Common myeloid progenitor, CD34-positive (primary cell): ENCODE data around the gene SETMAR. TPM values are rescaled to one million over a fixed set of nuclear protein-coding genes. Genes with fewer than 3 reads are reported as not detected.
A peak's percentile ranks its signal among the peaks of the same experiment; 100 is the strongest.

ENCODE experiments used
- CTCF ChIA-PET: fragments of 350-600 bp; sonication (Branson Sonifier 250); formaldehyde crosslinking; loops from one replicate; lab custom pipeline; 2021; ENCODE audit warnings: antibody characterized with exemption; lab: Charles Lee
- POLR2A ChIA-PET: fragments of 350-600 bp; sonication (Branson Sonifier 250); formaldehyde crosslinking; loops from one replicate; lab custom pipeline; 2021; ENCODE audit warnings: antibody characterized with exemption; lab: Charles Lee
- DNase-seq, 3 donors: peaks; one replicate each; pipeline versions ENCODE4 v3.0.0 to v3.0.0-alpha.2; 2013
- H3K27ac ChIP-seq, 2 experiments: 1 replicate in 1 of 2; 2 replicates in 1 of 2; pipeline ENCODE4 v1.7.0; 2013; ENCODE audit warnings: inconsistent platforms in 2 of 2, low read length in 2 of 2, mild to moderate bottlenecking in 2 of 2, low read depth in 1 of 2, moderate library complexity in 1 of 2; ENCODE audit not compliant: severe bottlenecking in 2 of 2, insufficient read depth in 1 of 2, poor library complexity in 1 of 2
- H3K27me3 ChIP-seq, 5 experiments: replicated peaks in 2 of 5; 1 replicate in 3 of 5; 2 replicates in 2 of 5; pipeline versions ENCODE4 v1.6.1 to v1.7.0; 2013; ENCODE audit warnings: low read length in 4 of 5, mild to moderate bottlenecking in 2 of 5, moderate library complexity in 2 of 5, inconsistent platforms in 1 of 5; ENCODE audit not compliant: insufficient read depth in 5 of 5, control insufficient read depth in 4 of 5
- H3K36me3 ChIP-seq, 4 experiments: 1 replicate in 2 of 4; 2 replicates in 2 of 4; pipeline versions ENCODE4 v1.6.1 to v1.7.0; 2013; ENCODE audit warnings: low read length in 3 of 4, control low read depth in 1 of 4, mild to moderate bottlenecking in 1 of 4; ENCODE audit not compliant: control insufficient read depth in 4 of 4, insufficient read depth in 4 of 4
- H3K4me1 ChIP-seq, 4 experiments: 1 replicate in 3 of 4; 2 replicates in 1 of 4; pipeline versions ENCODE4 v1.6.1 to v1.7.1; 2013; ENCODE audit warnings: low read length in 3 of 4, mild to moderate bottlenecking in 3 of 4, control low read depth in 1 of 4, inconsistent platforms in 1 of 4, moderate library complexity in 1 of 4; ENCODE audit not compliant: control insufficient read depth in 4 of 4, insufficient read depth in 4 of 4; ENCODE audit errors: control extremely low read depth in 1 of 4
- H3K4me3 ChIP-seq, 7 experiments: 1 replicate in 4 of 7; 2 replicates in 3 of 7; pipeline versions ENCODE4 v1.5.1 to v1.7.0; 2013; ENCODE audit warnings: mild to moderate bottlenecking in 7 of 7, low read length in 6 of 7, moderate library complexity in 6 of 7, inconsistent platforms in 2 of 7, low read depth in 2 of 7, control low read depth in 1 of 7; ENCODE audit not compliant: insufficient read depth in 4 of 7, control insufficient read depth in 1 of 7; ENCODE audit errors: extremely low read depth in 1 of 7
- H3K9me3 ChIP-seq, 5 experiments: 1 replicate in 4 of 5; 2 replicates in 1 of 5; pipeline versions ENCODE4 v1.6.1 to v1.7.1; 2013; ENCODE audit warnings: low read length in 4 of 5, mild to moderate bottlenecking in 2 of 5, inconsistent platforms in 1 of 5, low read depth in 1 of 5, moderate library complexity in 1 of 5; ENCODE audit not compliant: control insufficient read depth in 4 of 5, insufficient read depth in 2 of 5; ENCODE audit errors: control extremely low read depth in 1 of 5
- WGBS: methylation state at CpG from one replicate; pipeline ENCODE4 v1.1.5; 2013; ENCODE audit not compliant: insufficient coverage; 5-methylcytosine and 5-hydroxymethylcytosine counted together
- polyA plus RNA-seq: library from polyadenylated mRNA; unstranded; fragments of 120-200 nt; gene quantifications from one replicate; pipeline ENCODE4 v1.2.1, GENCODE V29; 2013

The SETMAR gene
- 28.1 TPM for polyA plus RNA-seq

- POLR2A ChIA-PET, result interaction anchor here (0.5 kb wide), 1 partner anchor 317 kb away, joined by 3 read pairs; no protein-coding TSS in a partner anchor
- DNase-seq, result peak; percentile 86 to 90 (median 87)
- Histone ChIP-seq H3K4me3 (peak within 1 kb of the TSS; percentile 78 to 92 (median 89)), H3K36me3 (peaks cover 1 to 17% (median 8%) of the 10 kb centered on the region in 4 experiments), H3K27ac (peak within 1 kb of the TSS; percentile 91 to 93), H3K9me3 (no peaks in the 10 kb centered on the region), H3K27me3 (no peaks in the 10 kb centered on the region), H3K4me1 (peaks cover 0 to 27% (median 15%) of the 10 kb centered on the region in 4 experiments)
- CTCF ChIA-PET, result no interaction called here
- WGBS, result under 1% methylated on average over 57 of the region's 62 CpGs
Measured at GRCh38 chr3:4303187-4304123, at the start of gene SETMAR. Gene SETMAR (plus strand): TSS chr3:4303369. CDS start chr3:4303371, 2 bp downstream.

GRCh38 chr3:4261406-4261805 is 41.8 kb upstream of the SETMAR start:
- no peak overlapping the region for H3K27ac ChIP-seq
- POLR2A ChIA-PET, result no interaction called here
- no peaks in the 10 kb centered on the region for H3K27me3 ChIP-seq
- peaks cover 0 to 2% (median 0%) of the 10 kb centered on the region in 5 experiments for H3K9me3 ChIP-seq
- H3K4me1 ChIP-seq, result no peaks in the 10 kb centered on the region
- no peak overlapping the region for H3K4me3 ChIP-seq
- CTCF ChIA-PET, result no interaction called here
- DNase-seq, result no peak
- H3K36me3 ChIP-seq, result no peaks in the 10 kb centered on the region
- WGBS, result 94% methylated on average over 6 of the region's 6 CpGs

- no peaks in the 10 kb centered on the region for H3K27me3 ChIP-seq
- ChIA-PET POLR2A (no interaction called here), CTCF (no interaction called here)
- WGBS, result 96% methylated on average over 5 of the region's 6 CpGs
- H3K9me3 ChIP-seq, result peaks cover 0 to 2% (median 0%) of the 10 kb centered on the region in 5 experiments
- DNase-seq, result no peak
- H3K4me3 ChIP-seq, result no peak overlapping the region
- peaks cover 0 to 6% (median 0%) of the 10 kb centered on the region in 4 experiments for H3K4me1 ChIP-seq
- H3K36me3 ChIP-seq, result no peaks in the 10 kb centered on the region
- H3K27ac ChIP-seq, result no peak overlapping the region
Measured at GRCh38 chr3:4264040-4264439, 39.1 kb upstream of the SETMAR start.

DNA sequence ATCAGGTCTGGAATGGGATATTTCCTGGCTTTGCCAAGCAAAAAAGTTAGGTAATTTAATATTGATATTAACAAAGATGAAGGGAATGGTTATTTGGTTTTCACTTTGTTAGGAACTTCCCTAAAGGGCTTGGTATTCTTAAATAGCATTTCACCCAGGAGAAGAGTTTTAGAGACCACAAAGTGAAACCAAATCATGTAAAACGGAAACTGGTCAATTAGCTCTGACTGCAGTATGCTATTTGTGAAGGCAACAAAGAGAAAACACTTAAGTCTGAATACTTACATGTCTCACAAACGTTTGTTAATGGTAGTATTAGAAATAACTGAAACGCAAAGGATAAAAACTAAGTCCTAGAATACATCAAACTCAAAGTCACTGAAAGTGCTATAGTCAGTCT is 32.4 kb upstream of the SETMAR start:
- POLR2A ChIA-PET, result no interaction called here
- Histone ChIP-seq H3K36me3 (no peaks in the 10 kb centered on the region), H3K4me1 (peaks cover 15 to 24% (median 19%) of the 10 kb centered on the region in 4 experiments), H3K4me3 (peak overlapping the region in 6 of 7 experiments; percentile 6 to 63 (median 28)), H3K27me3 (no peaks in the 10 kb centered on the region), H3K9me3 (no peaks in the 10 kb centered on the region), H3K27ac (peak overlapping the region; percentile 3 to 62)
- CTCF ChIA-PET, result interaction anchor here (0.6 to 4.5 kb wide), 4 partner anchors 10 to 1074 kb away, joined by 3 to 39 read pairs (median 8); no protein-coding TSS in a partner anchor
- peak; percentile 61 to 89 (median 86) for DNase-seq
- 0% methylated on average over 1 of the region's 3 CpGs for WGBS

DNA sequence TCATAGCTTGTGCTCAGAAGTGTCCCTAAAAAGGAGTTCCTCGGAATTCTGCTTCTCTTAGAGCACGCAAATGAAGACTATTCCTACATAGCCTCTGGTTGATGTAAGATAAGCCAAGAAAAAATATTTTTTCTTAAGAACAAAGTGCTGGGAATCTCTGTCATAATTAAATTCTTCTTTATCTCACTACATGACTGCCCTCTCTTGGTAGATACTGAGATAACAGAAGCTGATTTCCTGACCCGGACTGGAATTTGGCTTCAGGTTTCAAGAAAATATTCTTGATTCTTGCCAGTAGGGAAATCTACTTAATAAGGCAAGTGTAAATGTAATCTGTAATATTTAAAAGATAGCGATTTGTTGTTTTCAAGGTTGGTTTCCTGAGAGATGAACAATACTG is 31.3 kb upstream of the SETMAR start:
- H3K9me3 ChIP-seq, result no peaks in the 10 kb centered on the region
- DNase-seq, result peak; percentile 56 to 74 (median 65)
- H3K4me3 ChIP-seq, result peak overlapping the region in 1 of 7 experiments; percentile 36
- H3K4me1 ChIP-seq, result peaks cover 15 to 24% (median 19%) of the 10 kb centered on the region in 4 experiments
- no peak overlapping the region for H3K27ac ChIP-seq
- WGBS, result 0% methylated on average over 2 of the region's 4 CpGs
- POLR2A ChIA-PET, result no interaction called here
- CTCF ChIA-PET, result interaction anchor here (0.8 to 4.5 kb wide), 16 partner anchors 11 to 1090 kb away, joined by 3 to 39 read pairs (median 4); no protein-coding TSS in a partner anchor
- H3K27me3 ChIP-seq, result no peaks in the 10 kb centered on the region
- H3K36me3 ChIP-seq, result no peaks in the 10 kb centered on the region

DNA sequence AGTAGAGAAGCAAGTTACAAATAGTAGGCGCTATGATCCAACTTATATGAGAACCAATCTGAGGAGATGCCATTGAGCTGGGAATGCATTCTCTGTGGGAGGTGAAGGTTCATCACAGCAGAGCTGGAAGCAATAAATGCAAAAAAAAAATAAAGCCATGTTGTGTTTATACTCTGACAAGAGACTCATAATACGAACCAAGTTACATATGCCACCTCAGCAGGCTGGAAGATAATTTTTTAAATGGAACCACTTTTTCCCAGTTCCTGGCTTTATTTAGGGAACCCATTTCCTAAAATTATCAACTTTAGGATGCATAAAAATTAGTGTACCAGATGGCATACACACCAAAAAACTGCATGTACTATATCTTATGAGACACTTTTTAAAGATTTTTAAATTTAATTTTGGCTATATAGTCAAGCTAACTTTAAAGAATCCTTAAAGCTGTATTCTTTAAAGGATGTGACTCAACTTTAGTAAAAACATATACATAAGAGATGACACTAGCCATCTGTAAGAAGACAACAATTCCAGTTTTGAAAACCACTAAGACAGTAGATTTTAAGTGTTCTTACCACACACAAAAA is 23.6 kb upstream of the SETMAR start:
- no peak for DNase-seq
- no peaks in the 10 kb centered on the region for H3K4me1 ChIP-seq
- 100% methylated on average over 1 of the region's 2 CpGs for WGBS
- H3K9me3 ChIP-seq, result no peaks in the 10 kb centered on the region
- H3K27me3 ChIP-seq, result no peaks in the 10 kb centered on the region
- POLR2A ChIA-PET, result no interaction called here
- CTCF ChIA-PET, result interaction anchor here (0.8 to 1.6 kb wide), 3 partner anchors 9 to 282 kb away, joined by 3 to 4 read pairs (median 3); no protein-coding TSS in a partner anchor
- H3K27ac ChIP-seq, result no peak overlapping the region
- H3K36me3 ChIP-seq, result no peaks in the 10 kb centered on the region
- H3K4me3 ChIP-seq, result no peak overlapping the region
